ENCODE measurements around the gene CAVIN2.

DNA sequence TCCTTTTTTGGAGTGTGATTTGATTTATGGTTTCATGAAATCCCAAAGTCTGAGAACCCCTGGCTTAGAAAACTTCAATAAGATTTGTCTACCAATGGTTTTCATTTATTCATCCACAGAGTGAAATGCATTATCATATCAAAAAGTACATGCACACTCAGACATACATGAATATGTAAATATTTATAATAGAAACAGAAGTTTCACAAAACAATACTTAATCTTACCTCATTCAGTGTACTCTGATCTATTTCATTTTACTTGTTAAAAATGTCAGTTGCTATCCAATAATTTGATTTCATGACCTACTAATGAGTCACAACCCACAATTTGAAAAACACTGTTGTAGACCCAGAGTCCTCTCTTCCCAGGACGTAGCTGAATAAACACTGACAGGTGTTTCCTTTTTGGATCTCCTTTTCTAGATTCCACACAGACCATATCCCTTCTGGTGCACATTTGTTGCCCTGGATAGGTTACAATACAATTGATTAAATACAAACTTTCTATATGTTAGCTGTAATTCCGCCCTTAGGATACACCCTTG lies 10.4 kb upstream of the CAVIN2 start:
- TF ChIP-seq, protein P1, sequence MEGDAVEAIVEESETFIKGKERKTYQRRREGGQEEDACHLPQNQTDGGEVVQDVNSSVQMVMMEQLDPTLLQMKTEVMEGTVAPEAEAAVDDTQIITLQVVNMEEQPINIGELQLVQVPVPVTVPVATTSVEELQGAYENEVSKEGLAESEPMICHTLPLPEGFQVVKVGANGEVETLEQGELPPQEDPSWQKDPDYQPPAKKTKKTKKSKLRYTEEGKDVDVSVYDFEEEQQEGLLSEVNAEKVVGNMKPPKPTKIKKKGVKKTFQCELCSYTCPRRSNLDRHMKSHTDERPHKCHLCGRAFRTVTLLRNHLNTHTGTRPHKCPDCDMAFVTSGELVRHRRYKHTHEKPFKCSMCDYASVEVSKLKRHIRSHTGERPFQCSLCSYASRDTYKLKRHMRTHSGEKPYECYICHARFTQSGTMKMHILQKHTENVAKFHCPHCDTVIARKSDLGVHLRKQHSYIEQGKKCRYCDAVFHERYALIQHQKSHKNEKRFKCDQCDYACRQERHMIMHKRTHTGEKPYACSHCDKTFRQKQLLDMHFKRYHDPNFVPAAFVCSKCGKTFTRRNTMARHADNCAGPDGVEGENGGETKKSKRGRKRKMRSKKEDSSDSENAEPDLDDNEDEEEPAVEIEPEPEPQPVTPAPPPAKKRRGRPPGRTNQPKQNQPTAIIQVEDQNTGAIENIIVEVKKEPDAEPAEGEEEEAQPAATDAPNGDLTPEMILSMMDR (IDR thresholded peaks at IDR 0.05) = no peak
- TF ChIP-seq POLR2A (IDR thresholded peaks at IDR 0.05) = no peak

Data from Peyer's patch (tissue), 4 donors.